HG03095 (cell line): ENCODE results near the gene CHI3L2.

Experiments used
- ATAC-seq: cut with Tn5 transposase; IDR thresholded peaks from one replicate; pipeline ENCODE4 v1.9.1; 2021; ENCODE audit warnings: moderate library complexity; ENCODE audit not compliant: unreplicated experiment

CHI3L2 gene, protein sequence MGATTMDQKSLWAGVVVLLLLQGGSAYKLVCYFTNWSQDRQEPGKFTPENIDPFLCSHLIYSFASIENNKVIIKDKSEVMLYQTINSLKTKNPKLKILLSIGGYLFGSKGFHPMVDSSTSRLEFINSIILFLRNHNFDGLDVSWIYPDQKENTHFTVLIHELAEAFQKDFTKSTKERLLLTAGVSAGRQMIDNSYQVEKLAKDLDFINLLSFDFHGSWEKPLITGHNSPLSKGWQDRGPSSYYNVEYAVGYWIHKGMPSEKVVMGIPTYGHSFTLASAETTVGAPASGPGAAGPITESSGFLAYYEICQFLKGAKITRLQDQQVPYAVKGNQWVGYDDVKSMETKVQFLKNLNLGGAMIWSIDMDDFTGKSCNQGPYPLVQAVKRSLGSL

GRCh38 chr1:111227434-111227833 is at the start of gene CHI3L2:
CHI3L2 (plus strand) TSS chr1:111227713; CDS start chr1:111227730, 17 bp downstream.
- no peak for ATAC-seq

GRCh38 chr1:111179968-111180533 is 47.5 kb upstream of the CHI3L2 start:
- no peak for ATAC-seq

- ATAC-seq: no peak
These were observed 45.5 kb upstream of the CHI3L2 start for GRCh38 chr1:111182052-111182451.

- no peak for ATAC-seq
These were observed 44.0 kb upstream of the CHI3L2 start for GRCh38 chr1:111183308-111184069.

- no peak for ATAC-seq
These were observed 42.9 kb upstream of the CHI3L2 start for GRCh38 chr1:111184663-111185062.

- no peak for ATAC-seq
These were observed 36.5 kb upstream of the CHI3L2 start for GRCh38 chr1:111190931-111191451.

DNA sequence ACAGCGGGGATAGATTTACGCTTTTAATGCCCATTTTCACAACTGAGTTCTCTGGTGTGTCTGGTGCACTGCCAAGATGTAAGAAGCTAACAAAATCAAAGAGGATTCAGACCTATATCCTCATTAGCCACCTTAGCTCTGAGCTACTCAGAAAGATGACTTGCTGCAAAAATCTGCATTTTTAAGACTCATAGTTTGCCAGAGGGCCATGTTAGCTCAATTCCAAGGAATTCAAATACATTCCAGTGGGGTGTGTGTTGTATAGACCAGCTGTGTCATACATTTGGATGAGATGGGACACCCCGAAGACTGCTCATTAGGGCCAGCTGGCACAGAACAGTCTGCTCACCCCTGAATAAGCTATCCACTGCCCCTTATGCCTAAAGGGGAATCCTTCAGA is 36.0 kb upstream of the CHI3L2 start:
- ATAC-seq: no peak

- ATAC-seq: no peak
These were observed 35.4 kb upstream of the CHI3L2 start for GRCh38 chr1:111192074-111192473.

DNA sequence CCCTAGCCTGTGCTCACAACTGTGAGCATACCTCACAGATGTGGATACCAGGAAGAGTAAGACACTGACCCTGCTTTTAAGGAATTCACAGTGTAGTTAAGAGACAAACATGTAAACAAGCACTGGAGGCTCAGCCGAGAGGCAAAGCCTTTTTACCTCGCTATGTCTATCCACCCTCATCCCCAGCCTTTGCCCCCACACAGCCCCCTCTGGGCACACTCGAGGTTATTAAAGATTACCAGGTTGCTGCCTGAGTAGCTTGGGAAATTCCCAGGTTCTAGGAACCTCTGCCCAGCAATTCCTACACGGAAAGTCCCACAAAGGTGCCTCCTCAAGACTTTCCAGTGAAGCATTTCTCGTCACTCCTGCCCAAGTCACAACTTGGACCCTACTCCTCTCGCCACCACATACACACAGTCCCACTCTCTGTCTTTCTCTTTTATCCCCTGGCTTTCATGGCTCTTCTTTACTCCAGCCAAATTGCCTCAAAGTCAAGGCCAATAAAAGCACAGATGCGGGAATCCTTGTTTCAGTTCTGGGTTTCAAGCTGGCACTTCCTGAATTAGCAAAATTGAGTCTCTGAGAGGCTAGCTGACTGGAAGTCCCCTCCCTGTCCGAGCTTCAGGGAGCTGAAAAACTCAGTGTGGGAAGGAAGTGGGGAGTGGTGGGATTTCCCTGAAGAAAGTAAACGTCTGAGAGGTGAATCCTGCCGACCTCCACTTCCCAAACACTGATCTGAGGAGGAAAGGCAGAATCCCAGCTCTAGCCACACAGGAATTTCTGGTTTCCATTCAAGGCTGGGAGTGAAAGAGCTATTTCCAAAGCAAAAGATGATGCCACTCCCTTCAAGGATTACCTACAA is 34.6 kb upstream of the CHI3L2 start:
- ATAC-seq: no peak

DNA sequence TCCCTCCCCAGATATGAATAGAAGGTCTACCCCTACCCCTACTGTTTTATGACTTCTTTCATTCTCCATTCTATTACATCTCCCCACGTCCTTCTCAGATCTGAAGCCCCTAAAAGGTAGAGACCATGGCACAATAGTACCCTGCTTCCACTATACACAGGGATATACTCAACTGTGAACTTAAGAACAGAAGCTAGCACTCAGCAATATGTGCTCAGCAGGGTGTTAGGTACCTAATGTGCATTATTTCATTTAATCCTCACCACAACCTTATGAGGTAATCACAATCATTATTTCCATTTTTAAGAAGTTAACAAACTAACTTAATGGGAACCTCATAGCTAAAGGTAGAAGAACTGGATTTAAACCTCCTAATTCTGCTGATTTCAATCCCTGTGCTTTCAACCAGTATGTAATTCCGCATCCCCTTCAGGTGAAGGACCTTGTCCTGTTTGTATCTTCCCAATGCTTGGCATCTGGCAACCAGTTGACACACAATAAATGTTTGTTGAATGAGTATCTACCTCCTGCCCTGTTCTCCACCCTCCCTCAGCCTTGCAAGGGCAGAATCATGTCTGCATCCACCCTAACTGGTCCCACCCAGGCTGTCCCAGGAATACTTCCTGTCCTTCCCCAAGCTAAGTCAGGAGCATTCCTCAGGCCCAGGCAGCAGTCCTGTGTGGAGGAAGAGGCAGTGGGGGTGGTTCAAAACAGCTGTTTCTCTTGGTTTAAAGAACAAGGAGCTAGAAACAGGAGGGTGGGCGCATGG is 33.6 kb upstream of the CHI3L2 start:
- ATAC-seq: no peak

- ATAC-seq: no peak
These were observed 32.4 kb upstream of the CHI3L2 start for GRCh38 chr1:111195002-111195684.

DNA sequence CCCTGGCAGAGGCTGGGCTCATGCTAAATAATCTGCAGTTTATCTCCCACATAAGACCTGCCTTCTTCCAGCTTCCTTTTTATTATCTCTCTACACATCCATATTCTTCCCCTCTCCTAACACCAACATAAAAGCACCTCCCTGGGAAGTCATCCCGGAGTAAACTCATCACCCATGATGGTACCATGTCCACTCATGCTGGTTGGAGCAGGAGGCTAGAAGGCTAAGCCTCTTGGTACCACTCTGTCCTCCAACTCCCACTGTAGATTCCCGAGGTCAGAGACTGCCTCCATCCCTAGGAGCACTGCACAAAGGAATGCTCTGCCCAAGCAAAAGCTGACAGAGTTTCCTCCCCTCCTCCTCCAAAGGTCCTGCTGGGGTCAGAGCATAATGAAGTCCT is 31.3 kb upstream of the CHI3L2 start:
- no peak for ATAC-seq

GRCh38 chr1:111197598-111198284 is 29.8 kb upstream of the CHI3L2 start:
- ATAC-seq: peak; percentile 37

GRCh38 chr1:111198836-111199235 is 28.7 kb upstream of the CHI3L2 start:
- no peak for ATAC-seq

DNA sequence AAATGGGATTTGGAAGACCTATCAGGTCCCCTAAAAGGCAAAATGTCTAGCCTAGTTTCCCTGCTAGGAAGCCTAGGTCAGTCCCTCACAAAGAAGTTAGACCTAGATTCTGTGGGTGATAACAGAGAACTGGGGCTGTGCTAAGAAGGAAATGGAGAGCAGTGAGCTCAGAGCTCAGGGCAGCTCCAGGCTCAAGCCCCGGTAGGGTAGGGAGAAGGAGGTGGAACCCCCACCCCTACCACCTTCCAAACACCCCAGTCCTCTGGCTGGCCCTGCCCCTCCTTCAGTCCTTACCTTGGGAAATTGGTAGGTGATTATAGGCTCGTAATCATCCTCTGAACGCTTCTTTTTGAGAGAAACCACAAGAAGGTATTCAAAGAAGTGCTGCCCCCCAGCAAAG is 28.2 kb upstream of the CHI3L2 start:
- no peak for ATAC-seq

DNA sequence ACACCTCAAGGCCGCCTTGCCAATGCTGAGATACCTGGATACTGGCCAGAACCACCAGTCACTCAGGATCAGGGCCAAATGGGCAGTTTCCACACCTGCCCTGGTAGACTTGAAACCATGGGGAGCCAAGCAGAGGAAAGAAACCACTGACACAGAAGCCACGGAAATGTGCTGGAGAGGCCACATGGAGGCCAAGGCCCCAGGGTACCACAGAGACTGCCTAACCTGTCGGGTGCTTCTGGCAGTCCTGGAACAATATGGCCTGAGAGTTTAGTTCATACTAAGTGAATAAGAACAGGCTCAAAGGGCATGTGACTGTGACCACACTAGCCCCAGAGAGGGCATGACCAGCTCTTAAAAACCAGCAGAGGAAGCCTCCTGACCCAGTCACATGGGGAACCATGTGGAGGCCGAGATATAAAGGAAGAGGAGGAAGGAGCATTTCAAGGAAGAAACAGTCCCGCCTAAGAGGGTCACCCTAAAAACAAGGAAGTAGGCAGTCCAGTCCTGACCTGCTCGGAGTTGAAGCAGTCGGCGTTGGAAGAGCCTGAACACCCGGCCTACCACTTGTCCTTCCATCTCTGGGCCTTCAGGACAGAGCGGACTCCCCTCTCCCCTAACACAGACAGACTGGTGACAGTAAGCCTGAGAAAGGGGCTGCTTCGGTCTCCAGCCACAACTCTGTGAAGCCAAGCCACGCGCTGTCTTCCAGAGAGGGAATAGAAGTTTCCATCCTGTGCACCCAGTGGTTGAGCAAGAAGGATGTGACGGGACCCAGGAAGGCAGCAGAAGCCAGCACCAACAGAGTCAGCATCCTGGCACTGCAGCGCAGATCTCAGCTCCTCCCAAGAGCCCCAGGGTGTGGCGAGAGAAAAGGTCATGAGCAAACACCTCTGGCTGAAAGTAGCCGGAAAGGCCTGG is 27.4 kb upstream of the CHI3L2 start, which contains the start of gene DENND2D:
TSS of gene DENND2D (minus strand) at position 766 of the 921 bp plus-strand sequence. CDS start at position 579, 187 bp downstream.
- no peak for ATAC-seq

GRCh38 chr1:111200802-111201161 is 26.7 kb upstream of the CHI3L2 start:
- no peak for ATAC-seq
